Prostate gland (tissue), 2 donors: ENCODE results near the gene GRAMD1A. TPM values are rescaled to one million over a fixed set of nuclear protein-coding genes. Genes with fewer than 3 reads are reported as not detected.
A peak's percentile ranks its signal among the peaks of the same experiment; 100 is the strongest.
"Not testable (repeated sequence)": the region's sequence is repeated elsewhere in the genome, so short reads cannot be mapped to it uniquely, and the experiment has no call there.

ENCODE experiments used
- DNase-seq: peaks from one replicate; pipeline ENCODE4 v3.0.0-alpha.2; 2019; ENCODE audit warnings: low spot score
- H3K27ac ChIP-seq, 2 donors: fragments of 200-600 bp; sonication (generic); 2 replicates each; pipeline ENCODE4 v1.5.1; 2017 to 2019
- H3K27me3 ChIP-seq: fragments of 200-600 bp; sonication (generic); replicated peaks from 2 replicates; pipeline ENCODE4 v1.5.1; 2019; ENCODE audit not compliant: insufficient read depth
- H3K36me3 ChIP-seq, 2 donors: fragments of 200-600 bp; sonication (generic); 1 replicate in 1 of 2; 2 replicates in 1 of 2; pipeline versions ENCODE4 v1.5.1 to v1.8.1; 2017 to 2019
- H3K4me1 ChIP-seq: fragments of 200-600 bp; sonication (generic); replicated peaks from 2 replicates; pipeline ENCODE4 v1.5.1; 2019
- H3K4me3 ChIP-seq, 2 donors: fragments of 200-600 bp; sonication (generic); 2 replicates each; pipeline ENCODE4 v1.5.1; 2017 to 2019
- H3K9me3 ChIP-seq: fragments of 200-600 bp; sonication (generic); 2 replicates; pipeline ENCODE4 v1.5.1; 2017
- POLR2A ChIP-seq: fragments of 450-650 bp; IDR thresholded peaks from one replicate; pipeline ENCODE4 v1.6.1; 2016; ENCODE audit warnings: antibody characterized with exemption, mild to moderate bottlenecking
- POLR2AphosphoS5 ChIP-seq: sonication (generic); formaldehyde crosslinking; IDR thresholded peaks from one replicate; pipeline ENCODE4 v1.6.1; 2017; ENCODE audit warnings: antibody characterized with exemption
- WGBS: methylation state at CpG from one replicate; pipeline ENCODE4 v1.1.5; 2018; 5-methylcytosine and 5-hydroxymethylcytosine counted together
- intact Hi-C: fragments of 100-400 bp; cut with DNase I; formaldehyde crosslinking; loops from one replicate; pipeline ENCODE4 v1.14.2; 2022
- total RNA-seq, 2 donors: library from RNA; depleted of rRNA; stranded (reverse); fragments of >200 nt; gene quantifications; one replicate each; pipeline ENCODE4 v1.1.0, GENCODE V29; 2016
- TF ChIP-seq, protein P1 (sequence below), 4 experiments: fragments of 200-600 bp in 2 of 4; fragments of 450-650 bp in 2 of 4; sonication (generic) in 2 of 4; IDR thresholded peaks; 1 replicate in 3 of 4; 2 replicates in 1 of 4; pipeline ENCODE4 v1.5.1; 2016 to 2019; ENCODE audit warnings: antibody characterized with exemption in 4 of 4, mild to moderate bottlenecking in 2 of 4, moderate library complexity in 2 of 4

GRAMD1A gene
- total RNA-seq, 2 donors from 2014 or later: 32.2 to 120 TPM

DNA sequence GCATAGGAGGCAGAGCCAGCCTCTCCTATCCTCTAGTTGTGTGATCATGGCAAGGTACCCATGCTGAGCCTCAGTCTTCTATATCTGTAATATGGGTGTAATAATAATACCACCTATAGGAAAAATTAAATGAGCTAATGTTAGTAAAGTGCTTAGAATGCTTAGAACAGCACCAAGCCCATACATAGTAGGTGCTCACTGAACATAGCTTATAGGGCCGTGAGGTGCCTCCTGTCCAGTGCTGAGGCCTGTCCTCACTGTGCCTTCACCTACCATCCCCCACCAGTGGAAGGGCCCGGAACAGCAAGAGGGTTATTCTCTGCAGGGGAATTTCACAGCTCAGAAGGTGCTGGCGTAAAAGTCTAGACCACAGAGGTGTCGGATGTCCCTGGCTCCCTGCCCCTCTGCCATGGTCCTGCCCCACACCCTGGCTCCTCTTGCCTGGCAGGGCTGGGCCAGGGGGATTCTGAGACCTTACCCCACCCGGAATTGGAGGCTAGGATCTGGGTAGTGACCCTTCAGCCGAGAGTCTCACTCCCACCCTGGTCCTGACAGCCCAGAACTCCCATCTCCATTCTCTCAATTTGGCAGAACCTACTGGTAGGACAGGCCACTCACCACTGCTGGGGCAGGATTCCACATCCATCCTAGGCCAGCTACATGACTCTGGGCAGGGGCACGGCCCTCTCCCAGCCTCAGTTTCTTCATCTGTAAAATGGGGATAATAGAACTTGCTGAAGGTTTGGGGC, 27.9 kb downstream of the GRAMD1A start:
- Histone ChIP-seq H3K9me3 (no peaks in the 10 kb centered on the region), H3K36me3 (peaks cover 0 to 6% of the 10 kb centered on the region in 2 donors), H3K27me3 (no peaks in the 10 kb centered on the region), H3K4me1 (no peaks in the 10 kb centered on the region), H3K4me3 (no peak overlapping the region), H3K27ac (no peak overlapping the region)
- DNase-seq: no peak
- intact Hi-C loops: no loop called here
- WGBS: 71% methylated on average over 7 of the region's 7 CpGs
- TF ChIP-seq, protein P1, sequence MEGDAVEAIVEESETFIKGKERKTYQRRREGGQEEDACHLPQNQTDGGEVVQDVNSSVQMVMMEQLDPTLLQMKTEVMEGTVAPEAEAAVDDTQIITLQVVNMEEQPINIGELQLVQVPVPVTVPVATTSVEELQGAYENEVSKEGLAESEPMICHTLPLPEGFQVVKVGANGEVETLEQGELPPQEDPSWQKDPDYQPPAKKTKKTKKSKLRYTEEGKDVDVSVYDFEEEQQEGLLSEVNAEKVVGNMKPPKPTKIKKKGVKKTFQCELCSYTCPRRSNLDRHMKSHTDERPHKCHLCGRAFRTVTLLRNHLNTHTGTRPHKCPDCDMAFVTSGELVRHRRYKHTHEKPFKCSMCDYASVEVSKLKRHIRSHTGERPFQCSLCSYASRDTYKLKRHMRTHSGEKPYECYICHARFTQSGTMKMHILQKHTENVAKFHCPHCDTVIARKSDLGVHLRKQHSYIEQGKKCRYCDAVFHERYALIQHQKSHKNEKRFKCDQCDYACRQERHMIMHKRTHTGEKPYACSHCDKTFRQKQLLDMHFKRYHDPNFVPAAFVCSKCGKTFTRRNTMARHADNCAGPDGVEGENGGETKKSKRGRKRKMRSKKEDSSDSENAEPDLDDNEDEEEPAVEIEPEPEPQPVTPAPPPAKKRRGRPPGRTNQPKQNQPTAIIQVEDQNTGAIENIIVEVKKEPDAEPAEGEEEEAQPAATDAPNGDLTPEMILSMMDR (IDR thresholded peaks at IDR 0.05): no peak
- TF ChIP-seq POLR2AphosphoS5 (no peak), POLR2A (no peak)

DNA sequence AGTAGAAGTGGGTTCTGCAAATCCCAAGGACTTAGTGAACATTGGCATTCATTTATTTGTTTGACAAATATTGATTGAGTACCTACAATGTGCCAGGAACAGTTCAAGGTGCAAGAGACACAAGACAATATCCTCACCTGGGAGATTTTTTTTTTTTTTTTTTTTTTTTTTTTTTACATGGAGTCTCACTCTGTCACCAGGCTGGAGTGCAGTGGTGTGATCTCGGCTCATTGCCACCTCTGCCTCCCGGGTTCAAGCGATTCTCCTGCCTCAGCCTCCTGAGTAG, 28.4 kb downstream of the GRAMD1A start:
- H3K4me1 ChIP-seq, DNase-seq, H3K9me3 ChIP-seq, H3K36me3 ChIP-seq, H3K27ac ChIP-seq, H3K4me3 ChIP-seq, H3K27me3 ChIP-seq, intact Hi-C loops: not testable (repeated sequence)
- 93% methylated on average over 3 of the region's 3 CpGs for WGBS

GRCh38 chr19:35029275-35029736, 29.2 kb downstream of the GRAMD1A start:
- H3K27me3 ChIP-seq, DNase-seq, intact Hi-C loops, H3K36me3 ChIP-seq, H3K9me3 ChIP-seq, H3K4me3 ChIP-seq, H3K4me1 ChIP-seq, H3K27ac ChIP-seq: not testable (repeated sequence)
- 77% methylated on average over 11 of the region's 11 CpGs for WGBS

DNA sequence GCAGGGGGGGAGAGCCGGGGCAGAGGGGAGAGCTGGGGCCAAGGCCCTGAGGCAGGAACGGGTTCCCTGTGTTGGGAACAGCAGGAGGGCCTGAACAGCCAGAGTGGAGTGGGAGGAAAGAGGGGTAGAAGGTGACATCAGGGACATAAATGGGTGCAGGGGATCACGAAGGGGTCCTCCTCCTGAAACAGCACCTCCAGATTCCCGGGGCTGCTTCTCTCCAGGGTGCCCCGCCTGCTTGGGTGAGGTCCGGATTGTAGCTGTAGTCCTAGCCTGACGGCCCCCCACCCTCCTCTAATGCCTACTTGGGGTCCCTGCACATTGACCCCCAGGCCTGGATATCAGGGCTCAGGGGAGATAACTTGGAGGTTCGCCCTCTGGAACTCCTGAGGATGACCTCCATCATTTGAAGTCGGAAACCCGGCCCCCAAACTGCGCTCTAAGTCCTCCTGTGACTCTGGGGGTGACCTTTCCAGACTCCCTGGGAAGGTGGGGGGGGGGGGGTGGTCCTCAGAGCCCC, 29.7 kb downstream of the GRAMD1A start:
- no peaks in the 10 kb centered on the region for H3K4me1 ChIP-seq
- 20% methylated on average over 9 of the region's 11 CpGs for WGBS
- H3K9me3 ChIP-seq: no peaks in the 10 kb centered on the region
- peak overlapping the region; percentile 40 to 60 for H3K4me3 ChIP-seq
- H3K36me3 ChIP-seq: peaks cover 0 to 6% of the 10 kb centered on the region in 2 donors
- H3K27me3 ChIP-seq: no peaks in the 10 kb centered on the region
- TF ChIP-seq, protein P1 (IDR thresholded peaks at IDR 0.05): no peak
- TF ChIP-seq POLR2AphosphoS5: no peak
- DNase-seq: no peak
- no peak overlapping the region for H3K27ac ChIP-seq
- intact Hi-C loops: no loop called here

GRCh38 chr19:35030257-35031071, 30.3 kb downstream of the GRAMD1A start, which contains the start of gene SCN1B:
Gene SCN1B (plus strand): TSS chr19:35030470. CDS start chr19:35030821, 351 bp downstream.
- Histone ChIP-seq H3K4me1 (no peaks in the 10 kb centered on the region), H3K4me3 (peak within 1 kb of the TSS; percentile 40 to 60), H3K36me3 (peaks cover 0 to 6% of the 10 kb centered on the region in 2 donors), H3K27ac (peak within 1 kb of the TSS; percentile 14 to 19), H3K9me3 (no peaks in the 10 kb centered on the region), H3K27me3 (no peaks in the 10 kb centered on the region)
- no peak for DNase-seq
- intact Hi-C loops: no loop called here
- WGBS: under 1% methylated on average over 82 of the region's 118 CpGs
- TF ChIP-seq, protein P1 (IDR thresholded peaks at IDR 0.05): no peak
- TF ChIP-seq POLR2AphosphoS5: no peak
- TF ChIP-seq POLR2A: no peak
